Measurements from ENCODE around the gene EIF5A.

Gene EIF5A

DNA sequence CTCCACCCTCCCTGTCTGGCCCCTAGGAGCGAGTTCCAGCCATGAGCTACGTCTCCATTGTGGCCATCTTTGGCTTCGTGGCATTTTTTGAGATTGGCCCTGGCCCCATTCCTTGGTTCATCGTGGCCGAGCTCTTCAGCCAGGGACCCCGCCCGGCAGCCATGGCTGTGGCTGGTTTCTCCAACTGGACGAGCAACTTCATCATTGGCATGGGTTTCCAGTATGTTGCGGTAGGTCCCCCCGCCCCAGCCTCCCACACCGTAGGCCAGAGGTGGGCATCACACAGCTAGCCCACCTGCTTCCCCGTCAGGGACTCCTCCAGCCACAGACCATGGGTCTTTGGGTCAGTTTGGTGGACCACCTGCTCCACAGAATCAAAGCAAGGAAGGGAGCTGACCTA lies 21.7 kb upstream of the EIF5A start:
- DNase-seq = no peak

GRCh38 chr17:7289256-7290032 lies 18.0 kb upstream of the EIF5A start:
- DNase-seq = no peak

GRCh38 chr17:7290166-7290565 lies 17.3 kb upstream of the EIF5A start:
- no peak for DNase-seq

DNA sequence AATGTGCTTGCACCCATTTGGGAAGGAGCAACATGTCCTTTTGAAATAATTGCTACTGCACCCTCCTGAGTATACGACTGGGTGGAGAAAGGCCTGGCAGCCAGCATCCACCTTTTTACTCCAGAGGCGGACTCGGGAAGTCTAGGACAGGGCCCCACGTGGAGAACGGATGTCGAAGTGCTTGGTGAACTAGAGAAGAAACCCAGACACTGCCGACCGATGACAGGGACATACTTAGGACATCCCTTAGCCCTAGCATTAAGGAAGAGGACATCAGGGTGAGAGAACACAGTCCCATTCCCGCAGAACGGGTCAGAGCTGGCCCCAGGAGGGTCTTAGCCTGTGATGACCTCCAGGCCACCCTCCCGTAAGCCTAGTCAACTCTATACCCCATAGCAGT lies 16.7 kb upstream of the EIF5A start:
- DNase-seq = no peak

- no peak for DNase-seq
These were observed 15.2 kb upstream of the EIF5A start for GRCh38 chr17:7292194-7292593.

DNA sequence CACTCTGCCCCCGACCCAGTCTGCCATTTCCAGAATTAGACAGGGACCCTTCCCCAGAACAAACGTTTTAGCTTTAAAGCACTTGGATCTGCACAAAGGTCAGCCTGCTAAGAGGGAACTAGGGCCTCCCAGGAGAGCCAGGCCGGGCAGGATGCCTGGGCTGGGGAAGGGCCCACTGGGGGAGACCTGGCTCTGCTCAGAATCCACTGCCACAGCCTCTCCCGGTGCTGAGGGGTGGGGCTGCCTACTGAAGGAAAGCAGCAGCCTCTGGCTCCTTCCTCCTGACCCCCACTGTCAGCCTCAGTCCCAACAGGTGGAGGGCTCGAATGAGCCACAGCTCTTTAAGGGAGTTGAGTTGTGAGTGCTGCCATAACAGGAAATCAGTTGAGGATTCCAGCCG lies 14.7 kb upstream of the EIF5A start:
- DNase-seq = no peak

- DNase-seq = no peak
These were observed 14.3 kb upstream of the EIF5A start for GRCh38 chr17:7293159-7293558.

GRCh38 chr17:7293816-7294613 lies 13.4 kb upstream of the EIF5A start:
- DNase-seq = no peak

- DNase-seq = peak; percentile 27
These were observed 12.7 kb upstream of the EIF5A start, which contains the start of gene YBX2 for GRCh38 chr17:7294614-7295153. TSS of gene YBX2 (minus strand) at chr17:7294639. CDS start at chr17:7294500, 139 bp downstream.

DNA sequence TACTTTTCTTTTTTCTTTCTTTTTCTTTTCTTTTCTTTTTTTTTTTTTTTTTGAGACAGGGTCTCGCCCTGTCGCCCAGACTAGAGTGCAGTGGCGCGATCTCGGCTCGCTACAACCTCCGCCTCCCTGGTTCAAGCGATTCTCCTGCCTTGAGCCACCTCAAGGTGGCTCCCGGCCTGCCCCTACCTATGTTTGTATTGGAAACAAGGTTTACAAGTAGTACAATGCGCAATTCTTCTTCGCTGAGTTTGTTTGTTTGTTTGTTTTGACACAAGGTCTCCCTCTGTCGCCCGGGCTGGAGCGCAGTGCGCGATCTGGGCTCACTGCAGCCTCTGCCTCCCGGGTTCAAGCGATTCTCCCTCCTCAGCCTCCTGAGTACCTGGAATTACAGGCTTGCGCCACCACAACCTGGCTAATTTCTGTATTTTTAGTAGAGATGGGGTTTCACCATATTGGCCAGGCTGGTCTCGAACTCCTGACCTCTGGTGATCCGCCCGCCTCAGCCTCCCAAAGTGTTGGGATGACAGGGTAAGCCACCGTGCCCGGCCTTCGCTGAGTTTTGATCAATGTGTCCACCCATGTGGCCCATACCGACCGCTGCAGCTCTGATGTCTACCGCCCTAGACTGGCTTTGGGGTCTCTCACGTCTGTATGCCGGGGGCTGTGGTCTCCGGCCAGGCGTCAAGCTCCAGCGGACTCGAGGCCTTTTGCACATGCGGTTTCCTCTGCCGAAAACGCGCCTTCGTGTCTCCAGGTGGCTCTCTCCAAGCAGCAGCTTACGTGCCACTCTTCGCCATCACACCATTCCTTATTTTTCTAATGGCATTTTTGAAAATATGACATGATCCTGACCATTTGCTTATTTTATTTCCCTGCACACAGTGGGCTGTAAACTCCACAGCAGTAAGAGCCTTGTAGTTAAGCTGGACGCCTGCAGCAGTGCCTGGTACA lies 11.9 kb upstream of the EIF5A start:
- no peak for DNase-seq

GRCh38 chr17:7296189-7296861 lies 11.1 kb upstream of the EIF5A start:
- peak; percentile 72 for DNase-seq

DNA sequence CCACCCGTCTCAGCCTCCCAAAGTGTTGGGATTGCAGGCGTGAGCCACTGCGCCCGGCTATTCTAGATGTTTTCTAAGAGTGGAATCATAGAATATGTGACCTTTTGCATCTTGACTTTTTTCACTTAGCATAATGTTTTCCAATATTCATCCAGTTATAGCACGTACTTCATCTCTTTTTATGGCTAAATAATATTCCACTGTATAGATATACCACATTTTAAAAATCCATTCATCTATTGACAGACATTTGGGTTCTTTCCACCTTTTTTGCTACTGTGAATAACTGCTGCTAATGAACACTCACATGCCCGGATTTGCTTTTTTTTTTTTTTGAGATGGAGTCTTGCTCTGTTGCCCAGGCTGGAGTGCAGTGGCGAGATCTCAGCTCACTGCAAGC lies 3.2 kb upstream of the EIF5A start:
- DNase-seq = no peak

DNA sequence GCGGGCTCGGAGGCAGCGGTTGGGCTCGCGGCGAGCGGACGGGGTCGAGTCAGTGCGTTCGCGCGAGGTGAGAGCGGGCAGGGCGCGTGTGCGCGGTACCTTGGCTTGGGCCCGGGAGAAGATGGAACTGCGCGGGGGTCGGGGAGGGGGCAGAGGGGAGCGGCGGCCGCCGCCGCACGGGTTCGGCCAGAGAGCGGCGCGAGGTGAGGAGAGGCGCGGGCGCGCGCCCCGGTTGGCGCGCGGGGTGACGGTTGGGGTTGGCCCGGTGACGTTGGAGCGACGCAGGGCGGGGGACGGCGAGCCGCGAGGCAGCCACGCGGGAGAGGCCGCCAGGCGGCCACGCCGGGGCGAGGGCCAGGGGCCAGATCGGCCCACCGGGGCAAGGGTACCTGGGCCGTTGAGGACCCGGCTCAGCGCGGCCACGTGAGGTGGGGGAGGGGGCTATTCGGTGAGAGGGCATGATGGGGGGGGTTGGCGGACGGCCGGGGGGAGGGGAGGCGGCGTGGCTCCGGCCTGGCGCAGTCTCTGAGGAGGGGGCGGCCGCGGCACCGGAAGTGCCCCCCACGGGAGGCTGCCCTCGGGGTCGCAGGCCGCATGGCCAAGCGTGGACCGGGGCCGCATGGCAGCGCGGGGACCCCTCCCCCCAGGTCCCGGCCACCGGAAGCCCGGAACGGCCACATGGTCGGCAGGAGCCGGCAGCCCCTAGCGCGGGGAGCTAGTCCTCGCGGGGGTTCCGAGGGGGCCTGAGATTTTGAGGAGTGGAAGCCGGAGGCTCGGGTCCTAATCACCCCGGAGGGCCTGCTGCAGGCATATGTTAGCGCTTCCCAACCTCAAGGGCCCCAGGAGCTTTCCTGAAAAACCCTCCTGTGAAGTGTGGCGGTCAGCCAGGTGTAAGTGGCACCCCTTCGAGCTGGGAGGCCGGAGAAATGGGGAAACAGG lies 527 bp downstream of the EIF5A start:
- DNase-seq = peak; percentile 31

GRCh38 chr17:7308625-7309433 lies 1.4 kb downstream of the EIF5A start:
- peak; percentile 76 for DNase-seq

DNA sequence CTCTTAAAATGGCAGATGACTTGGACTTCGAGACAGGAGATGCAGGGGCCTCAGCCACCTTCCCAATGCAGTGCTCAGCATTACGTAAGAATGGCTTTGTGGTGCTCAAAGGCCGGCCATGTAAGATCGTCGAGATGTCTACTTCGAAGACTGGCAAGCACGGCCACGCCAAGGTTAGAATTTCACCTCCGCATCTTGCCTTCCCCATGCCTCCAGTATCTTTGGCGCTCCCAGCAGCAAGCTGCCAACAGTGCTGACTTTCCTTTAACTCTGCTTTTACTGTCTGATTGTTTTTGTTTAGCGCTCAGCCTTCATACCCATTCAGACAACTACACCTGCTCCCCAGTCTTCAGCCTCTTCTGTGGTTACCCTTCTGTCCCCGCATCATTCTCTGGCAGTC lies 2.2 kb downstream of the EIF5A start:
- no peak for DNase-seq

DNA sequence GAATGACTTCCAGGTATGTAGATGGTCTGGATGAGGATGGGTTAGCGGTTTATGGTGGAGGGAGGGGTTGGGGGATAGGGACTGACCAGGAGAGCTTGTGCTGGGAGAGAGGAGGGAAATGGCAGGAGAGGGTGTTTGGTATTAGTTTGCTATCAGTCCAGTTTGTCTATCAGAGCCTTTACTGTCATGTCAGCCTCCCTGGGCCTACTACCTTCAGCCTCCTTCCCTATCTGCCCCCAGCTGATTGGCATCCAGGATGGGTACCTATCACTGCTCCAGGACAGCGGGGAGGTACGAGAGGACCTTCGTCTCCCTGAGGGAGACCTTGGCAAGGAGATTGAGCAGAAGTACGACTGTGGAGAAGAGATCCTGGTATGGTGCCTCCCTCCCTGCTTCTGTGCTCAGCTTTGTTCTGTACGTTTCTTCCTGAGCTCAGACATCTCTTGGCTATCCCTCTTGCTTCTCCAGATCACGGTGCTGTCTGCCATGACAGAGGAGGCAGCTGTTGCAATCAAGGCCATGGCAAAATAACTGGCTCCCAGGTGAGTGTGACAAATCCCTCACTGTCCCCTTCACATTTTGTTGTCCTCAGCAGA lies 3.8 kb downstream of the EIF5A start:
- DNase-seq = no peak

DNA sequence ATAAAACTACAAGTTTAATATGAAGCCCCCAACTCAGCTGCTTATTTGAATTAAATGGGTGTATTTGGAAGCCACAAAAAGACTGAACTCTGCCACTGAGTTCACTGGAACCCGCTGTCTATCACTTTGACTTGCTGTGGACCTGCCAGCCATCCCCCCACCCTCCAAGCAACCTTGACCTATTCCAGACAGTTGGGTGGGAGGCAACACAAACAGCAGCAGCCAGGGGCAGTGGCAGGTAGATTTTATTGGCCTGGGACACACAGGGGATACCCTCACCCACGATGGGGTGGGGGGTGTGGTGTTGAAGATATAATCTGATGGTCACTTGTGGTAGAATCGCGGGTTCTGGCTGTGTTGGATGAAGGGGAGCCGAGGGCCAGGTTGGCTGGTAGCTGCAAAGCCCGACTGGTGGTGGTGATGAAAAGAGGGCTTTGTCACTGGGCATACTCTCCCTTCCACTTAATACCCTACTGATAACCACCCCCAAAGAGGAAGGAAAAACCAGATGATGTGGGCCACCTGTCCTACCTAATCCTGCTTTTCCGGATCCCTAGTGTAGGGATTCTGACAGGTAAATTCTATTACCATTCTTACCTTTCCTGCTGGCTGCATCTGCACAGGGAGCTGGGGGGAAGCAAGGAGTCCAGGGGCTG lies 5.1 kb downstream of the EIF5A start:
- no peak for DNase-seq

DNA sequence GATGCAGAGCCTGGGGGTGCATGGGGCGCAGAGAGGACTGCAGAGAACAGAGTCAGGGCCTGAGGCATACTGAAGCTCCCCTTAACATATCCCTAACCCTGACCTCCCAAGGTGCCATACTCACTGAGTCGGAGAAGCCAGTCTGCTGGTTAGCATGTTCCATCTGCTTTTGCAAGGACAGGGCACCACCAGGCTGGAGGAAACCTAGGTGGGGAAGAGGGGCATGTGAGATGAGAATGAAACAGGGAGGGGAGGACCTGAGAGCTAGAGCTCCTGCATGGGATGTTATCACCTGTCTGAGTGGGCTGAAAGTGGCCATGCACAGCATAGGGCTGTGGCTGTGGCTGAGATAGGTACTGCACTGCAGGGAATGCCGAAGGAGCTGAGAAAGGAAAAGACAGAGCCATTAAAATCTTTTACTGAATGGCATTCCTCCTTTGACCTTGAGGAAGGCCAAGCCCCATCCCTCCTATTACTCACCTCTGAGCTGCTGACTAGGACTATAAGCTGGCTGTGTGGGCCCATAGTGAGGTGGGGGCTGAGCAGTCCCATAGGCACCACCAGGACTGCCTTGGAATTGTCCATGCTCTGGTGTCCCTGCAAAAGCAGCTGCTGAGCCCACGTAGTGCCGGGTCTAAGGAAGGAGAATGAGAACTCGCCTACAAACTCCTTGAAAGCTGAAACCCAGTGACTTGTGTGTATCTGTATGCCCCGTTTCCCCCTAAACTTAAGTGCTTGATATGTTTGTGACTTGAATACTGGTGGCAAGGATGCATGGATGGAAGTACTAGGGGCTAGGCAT lies 5.9 kb downstream of the EIF5A start:
- DNase-seq = no peak

Data from fibroblast of skin of abdomen (primary cell).